Activated CD8-positive, alpha-beta memory T cell treated with anti-CD3 and anti-CD28 coated beads, Interleukin-2, amount 50 U/mL, for 48 hours (primary cell): ENCODE results near the gene PHPT1.
"Not testable (repeated sequence)": the region's sequence is repeated elsewhere in the genome, so short reads cannot be mapped to it uniquely, and the experiment has no call there.

Experiments
- DNase-seq: peaks from one replicate; pipeline ENCODE4 v3.0.0-alpha.2; 2020

PHPT1 gene

DNA sequence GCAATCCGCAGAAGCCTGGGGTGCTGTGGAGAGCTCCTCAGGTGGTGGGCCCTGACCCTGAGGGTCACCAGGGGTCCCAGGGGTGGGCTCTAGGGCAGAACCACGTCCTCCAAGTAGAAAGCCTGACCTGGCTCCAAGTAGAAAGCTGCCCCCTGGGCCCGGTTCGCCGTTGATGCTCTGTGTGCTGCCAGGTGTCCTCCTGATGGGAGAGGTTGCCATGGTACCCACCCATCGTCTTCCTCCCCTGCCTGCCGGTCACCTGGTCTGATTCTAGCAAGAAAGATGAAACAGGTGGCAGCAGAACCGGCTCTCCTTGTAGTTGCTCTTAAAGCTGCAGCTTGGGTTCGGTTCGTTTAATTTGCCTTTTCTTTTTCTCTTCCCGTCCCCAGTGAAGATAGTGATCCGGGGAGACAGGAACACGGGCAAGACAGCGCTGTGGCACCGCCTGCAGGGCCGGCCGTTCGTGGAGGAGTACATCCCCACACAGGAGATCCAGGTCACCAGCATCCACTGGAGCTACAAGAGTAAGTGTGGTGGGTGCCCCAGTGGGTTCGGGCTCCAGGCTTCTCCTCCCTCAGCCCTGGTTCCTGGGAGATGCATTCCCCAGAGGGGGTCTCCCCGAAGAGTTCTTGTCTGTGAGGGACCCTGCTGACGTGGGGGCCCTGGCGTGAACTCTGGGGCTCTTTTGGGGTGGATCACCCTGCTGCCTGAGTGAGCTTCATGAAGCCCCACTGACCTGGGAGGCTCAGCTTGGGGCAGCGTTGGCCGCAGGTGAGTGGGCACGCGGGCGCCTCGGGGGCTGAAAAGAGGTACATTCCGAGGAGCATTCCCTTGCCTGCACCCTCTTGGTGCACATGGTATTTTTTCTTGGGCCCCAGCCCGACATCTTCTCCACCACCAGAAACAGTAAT is 25.8 kb upstream of the PHPT1 start:
- no peak for DNase-seq

DNA sequence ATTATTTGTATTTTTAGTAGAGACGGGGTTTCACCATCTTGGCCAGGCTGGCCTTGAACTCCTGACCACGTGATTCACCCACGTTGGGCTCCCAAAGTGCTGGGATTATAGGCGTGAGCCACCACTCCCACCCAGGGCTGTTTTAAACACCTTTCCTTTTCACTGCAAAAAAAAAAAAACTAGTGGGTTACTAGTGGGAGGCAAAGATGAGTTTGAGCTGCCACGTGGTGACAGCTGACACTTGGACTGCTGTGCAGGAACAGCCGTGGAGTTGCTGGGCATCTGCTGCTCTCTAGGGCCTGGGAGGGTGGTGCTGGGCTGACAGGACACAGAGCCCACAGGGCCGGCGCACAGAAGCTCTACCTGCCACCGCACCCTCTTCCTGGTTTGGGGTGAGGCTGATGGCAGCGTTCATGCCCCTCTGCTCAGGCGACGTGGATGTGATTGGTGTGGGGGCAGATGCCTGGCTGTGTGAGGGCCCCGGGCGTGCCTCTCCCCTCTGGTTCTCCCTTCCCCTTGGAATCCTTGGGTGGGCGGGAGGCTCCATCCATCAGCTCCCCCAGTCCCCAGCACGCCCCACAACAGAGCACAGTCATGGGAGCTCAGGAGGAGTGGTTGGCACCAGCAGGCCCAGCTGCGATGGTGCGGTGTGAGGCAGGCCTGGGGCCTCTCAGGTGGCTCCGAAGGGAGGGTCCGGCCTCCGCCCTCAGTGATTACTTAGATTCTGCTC is 24.5 kb upstream of the PHPT1 start:
- DNase-seq, result no peak

DNA sequence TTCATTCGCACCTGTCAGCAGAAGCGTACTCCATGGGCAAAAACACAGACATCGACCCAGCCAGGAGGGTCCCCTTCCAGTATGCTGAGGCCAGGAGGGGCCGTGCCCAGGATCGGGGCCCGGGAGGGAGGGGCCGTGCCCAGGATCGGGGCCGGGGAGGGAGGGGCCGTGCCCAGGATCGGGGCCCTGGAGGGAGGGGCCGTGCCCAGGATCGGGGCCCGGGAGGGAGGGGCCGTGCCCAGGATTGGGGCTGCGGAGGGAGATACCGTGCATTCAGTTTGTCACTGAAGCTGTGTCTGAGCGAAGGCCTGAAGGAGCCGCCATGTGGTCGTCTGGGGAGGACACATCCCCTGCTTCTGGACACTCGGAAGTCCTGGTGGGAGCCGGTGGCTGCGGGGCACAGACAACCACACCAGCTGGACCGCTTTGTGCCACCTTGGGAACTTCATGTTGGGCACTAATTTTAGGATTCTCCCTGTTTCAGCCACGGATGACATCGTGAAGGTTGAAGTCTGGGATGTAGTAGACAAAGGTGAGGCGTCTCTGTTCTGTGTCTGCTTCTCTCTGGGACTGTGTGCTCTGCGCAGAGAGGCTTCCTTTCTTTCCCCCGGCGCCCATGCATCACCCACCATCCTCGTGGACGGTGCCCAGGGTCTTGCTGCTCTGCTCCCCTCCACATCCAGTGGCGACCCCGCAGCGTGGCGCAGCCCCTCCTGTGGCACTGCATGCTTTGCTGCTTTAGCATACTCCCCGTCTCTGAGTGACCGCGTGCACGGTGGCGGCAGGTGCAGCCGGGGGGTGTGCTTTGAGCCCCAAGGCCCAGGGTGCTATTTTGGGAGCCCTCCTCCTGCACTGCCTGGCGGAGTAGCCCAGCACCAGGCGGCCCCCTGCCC is 23.7 kb upstream of the PHPT1 start:
- DNase-seq, result no peak

DNA sequence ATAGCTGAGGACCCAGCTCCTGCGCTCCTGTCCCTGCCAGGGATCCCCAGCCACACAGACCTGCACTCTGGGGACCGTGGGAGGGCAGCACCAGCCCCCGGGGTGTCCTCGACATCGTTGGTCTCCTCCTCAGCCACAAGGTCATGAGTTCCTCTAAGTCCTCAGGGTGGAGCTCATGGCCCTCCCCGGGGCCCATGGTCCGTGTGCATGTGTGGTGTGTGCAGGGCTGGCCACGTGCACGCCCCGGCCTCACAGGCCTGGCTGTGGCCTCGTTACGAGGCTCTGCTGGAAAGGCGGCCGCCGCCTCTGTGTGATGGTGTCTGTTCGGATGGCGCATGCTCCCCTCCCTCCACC is 23.0 kb upstream of the PHPT1 start:
- DNase-seq, result no peak

DNA sequence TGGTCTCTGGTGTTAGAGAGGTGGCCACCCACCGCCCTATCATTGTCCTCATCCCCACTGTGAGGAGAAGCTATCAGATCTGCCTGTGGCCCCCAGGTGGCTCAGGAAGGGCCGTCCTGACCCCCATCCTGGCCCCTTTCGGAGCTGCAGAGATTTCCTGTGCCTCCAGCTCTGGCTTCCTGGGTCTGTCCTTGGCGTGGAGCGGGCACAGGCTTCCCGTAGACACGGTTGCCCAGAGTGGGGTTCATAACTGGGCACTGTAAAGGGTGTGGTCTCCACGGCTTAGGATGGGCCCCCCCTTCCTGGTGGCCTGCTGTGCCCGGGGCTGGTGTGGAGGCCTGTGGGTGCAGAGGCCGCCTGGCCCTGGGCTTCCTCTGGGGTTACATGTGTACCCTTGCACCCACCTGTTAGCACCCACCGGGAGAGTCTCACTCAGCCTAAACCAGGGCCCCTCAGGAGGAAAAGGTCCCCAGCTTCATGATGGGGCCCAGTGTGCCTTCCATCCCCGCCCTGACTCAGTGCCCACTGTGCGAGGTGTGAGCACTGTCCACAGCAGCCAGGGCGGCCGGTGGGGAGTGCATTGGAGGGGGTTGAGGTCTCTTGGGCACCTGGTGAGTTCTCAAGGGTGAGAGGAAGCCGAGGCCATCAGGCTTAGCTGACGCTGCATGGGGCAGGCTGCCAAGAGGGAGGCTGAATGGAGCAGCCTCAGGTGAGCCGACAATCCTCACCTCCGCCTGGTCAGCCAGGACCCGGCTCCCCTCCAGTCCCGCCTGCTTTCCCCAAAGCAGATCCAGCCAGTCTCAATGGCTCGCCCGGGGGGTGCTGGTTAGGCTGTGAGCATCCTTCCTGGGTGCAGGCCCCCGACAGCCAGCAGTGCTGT is 22.3 kb upstream of the PHPT1 start:
- DNase-seq, result no peak

DNA sequence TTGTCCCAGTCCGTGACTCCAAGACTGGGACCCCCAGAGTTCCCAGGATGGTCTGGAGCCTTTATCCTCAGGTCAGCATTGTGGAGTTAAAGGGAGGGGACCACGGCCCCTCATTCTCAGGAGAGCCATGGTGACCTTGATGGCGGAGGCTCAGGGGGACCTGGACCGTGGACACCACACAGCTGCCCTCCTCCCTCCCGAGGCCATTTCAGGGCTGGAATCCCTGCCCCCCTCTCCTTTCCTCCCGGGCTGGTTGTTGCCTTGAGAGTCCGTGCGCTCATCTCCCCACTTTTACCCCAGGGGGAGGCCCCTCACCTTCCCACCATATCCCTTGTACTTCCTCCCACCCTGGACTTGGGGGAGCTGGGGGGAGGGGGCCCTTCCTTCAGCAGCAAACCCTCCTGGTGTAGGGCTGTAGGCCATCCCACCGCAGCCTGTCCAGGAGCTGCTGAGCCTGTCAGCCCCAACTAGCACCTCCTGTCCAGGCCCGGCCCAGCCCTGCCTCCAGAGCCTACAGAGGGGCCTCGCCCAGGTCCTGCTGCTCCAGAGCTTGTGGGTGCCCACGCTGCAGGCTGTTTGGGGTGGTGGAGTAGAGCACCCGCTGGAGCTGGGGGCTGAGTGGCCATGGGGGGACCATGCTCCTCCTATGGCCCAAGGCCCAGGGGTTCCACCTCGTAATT is 21.3 kb upstream of the PHPT1 start:
- no peak for DNase-seq

DNA sequence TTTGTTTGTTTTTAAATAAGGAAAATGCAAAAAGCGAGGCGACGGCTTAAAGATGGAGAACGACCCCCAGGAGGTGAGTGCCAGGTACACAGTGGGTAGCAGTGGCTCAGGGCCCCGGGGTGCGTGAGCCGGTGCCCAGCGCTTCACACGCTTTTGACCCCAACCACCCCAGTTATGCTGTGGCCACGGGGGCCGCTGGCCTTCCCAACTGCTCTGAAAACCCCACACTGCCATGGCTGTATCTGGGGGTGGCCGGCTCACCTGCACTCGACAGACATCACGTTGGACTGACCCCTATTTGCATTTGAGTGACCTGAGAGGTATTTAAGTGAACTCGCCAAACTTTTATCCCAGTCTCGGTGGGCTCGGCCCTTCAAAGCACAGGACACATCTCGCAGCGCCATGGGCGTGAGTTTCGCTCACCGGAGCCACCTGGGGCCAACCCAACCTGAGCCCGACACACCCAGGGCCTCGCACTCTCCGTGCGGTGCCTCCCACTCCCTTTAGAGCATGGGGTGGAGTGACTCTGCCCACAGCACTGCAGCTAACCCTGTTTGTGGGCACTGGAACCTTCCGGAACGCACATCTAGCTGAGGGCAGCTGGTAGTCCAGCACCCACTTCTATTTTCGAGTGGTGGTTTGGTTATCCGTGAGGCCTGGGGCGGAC is 20.6 kb upstream of the PHPT1 start:
- no peak for DNase-seq

DNA sequence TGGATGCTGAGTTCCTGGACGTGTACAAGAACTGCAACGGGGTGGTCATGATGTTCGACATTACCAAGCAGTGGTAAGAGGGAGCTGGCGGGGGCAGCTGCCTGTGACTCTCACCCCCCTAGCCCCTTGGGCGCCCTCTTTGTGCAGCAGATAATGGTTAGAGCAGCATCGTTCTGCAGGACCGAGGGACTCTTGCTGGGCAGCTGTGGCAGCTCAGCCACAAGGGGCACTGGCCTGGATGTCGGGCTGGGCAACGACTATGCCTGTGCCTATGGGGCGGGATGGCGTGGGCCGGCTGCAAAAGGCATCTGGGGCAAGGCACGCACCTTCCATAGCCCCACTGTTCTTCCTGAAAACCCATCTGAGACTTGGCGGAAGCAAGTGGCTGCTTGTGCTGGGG is 19.8 kb upstream of the PHPT1 start:
- DNase-seq, result no peak

DNA sequence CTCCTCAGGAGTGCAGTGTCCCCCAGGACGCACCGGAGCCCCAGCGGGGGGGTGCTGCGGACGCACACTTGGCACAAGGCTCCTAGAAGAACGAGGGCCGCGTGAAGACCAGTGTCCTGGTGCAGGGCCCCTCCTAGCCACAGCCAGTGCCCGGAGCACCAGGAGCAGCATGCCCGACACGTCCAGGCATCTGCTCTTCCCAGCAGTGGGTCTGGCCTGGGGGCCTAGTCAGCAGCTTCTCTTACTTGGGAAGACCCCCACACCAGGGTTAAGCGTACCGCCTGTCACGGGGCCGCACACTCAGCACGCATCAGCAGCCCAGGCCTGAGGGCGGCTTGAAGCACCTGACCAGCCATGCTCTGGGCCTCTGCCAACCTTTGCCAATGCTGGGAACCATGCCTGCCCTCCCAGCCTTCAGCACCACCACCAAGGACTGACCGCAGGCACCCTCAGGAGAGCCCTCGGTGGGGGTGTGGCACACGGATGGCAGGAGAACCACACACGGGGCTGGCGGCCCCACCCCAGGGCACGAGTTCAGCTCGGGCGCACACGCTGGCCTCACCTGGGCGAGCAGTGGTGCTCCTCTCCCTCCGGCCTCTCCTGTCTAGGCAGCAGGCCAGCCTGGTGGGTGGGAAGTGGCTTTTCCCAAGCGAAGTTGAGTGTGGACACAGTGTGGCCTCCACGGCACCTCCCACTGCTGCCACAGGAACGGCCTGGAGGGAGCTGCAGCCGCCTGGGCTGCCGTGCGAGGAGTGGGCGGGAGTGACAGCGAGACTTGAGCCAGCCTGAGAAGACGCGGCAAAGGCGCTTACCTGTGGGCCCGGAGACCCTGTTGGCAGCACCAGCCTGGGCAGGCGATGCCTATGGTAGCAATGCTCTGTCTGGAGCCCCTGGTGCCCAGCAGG is 19.0 kb upstream of the PHPT1 start:
- no peak for DNase-seq

DNA sequence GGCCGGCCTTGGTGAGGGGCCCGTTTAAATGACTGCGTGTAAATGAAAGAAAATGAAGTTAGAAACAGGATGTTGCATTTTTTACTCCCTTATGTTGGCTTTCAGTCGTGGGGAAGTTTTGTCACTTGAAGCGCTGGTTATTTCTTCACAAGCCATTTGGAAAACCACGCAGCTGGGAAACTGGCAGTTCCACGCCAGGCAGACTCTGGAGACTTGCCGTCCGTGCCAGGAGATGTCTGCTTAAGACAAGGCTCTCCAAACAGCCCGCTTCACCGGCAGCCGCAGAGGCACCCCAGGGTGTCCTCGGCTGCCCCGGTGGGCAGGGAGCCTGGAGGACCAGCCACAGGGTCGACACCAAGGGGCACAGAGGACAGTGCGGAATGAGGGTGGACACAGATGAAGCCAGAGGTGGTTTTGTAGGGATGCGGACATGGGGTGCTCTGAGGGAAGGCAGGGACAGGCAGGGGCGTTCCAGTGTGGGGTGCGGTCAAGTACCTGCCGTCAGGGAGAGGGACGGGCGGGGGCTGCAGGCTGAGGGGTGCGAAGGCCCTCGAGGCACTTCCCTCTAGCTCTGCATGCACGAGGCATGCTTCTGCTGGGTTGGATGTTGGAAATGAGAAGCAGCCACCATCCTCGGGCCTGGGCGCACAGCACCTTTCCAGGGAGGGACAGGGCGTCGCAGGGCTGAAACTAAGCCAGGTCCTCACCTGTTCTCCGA is 18.0 kb upstream of the PHPT1 start:
- DNase-seq, result no peak

DNA sequence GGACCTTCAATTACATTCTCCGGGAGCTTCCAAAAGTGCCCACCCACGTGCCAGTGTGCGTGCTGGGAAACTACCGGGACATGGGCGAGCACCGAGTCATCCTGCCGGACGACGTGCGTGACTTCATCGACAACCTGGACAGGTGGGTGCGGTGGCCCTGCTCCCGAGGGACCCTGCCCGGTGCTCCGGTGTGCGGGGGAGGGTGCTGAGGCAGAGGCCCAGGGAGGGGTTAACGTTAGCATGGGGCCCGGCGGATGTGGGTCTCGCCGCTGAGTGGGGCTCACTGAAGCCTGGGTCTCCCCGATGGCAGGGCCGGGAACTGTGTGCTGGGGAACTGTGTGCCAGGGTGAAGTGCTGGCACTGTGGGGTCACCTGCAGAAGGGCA is 17.5 kb upstream of the PHPT1 start:
- DNase-seq, result no peak

DNA sequence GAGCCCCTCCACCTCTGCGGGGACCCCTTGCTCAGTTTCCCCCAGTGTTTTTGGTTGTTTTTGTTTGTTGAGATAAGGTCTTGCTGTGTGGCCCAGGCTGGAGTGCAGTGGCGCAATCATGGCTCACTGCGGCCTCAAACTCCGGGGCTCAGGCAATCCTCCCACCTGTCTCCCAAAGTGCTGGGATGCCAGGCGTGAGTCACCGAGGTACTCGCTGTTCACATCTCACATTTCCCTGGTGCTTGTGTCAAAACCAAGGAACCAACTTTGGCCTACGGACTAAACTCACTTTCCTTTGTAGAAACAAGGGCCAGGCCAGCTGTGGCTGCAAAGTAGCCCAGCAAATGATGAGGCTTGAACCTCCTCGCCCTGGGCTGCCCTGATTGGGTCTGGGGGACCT is 16.6 kb upstream of the PHPT1 start:
- DNase-seq, result no peak

DNA sequence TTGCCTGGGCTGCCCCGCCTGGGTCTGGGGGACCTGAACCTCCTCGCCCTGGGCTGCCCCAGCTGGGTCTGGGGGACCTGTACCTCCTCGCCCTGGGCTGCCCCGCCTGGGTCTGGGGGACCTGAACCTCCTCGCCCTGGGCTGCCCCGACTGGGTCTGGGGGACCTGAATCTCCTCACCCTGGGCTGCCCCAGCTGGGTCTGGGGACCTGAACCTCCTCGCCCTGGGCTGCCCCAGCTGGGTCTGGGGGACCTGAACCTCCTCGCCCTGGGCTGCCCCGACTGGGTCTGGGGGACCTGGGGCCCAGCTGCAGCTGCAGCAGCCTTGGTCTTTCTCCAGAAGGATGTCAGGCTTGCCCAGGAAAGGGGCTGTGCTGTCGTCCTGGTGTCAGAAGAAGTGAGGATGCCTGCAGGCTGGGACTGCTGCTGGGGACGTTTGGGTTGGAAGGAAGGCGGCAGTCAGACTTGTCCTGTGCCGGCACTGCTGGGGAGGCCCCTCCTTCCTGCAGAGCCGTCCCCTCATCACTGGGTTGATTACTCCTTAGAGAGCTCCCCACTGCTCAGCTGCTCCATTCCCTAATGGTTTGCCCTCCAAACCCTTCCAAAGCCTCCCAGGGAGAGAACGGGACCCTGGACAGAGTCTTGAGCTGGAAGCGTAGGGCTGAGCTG is 15.7 kb upstream of the PHPT1 start:
- DNase-seq, result not testable (repeated sequence)

DNA sequence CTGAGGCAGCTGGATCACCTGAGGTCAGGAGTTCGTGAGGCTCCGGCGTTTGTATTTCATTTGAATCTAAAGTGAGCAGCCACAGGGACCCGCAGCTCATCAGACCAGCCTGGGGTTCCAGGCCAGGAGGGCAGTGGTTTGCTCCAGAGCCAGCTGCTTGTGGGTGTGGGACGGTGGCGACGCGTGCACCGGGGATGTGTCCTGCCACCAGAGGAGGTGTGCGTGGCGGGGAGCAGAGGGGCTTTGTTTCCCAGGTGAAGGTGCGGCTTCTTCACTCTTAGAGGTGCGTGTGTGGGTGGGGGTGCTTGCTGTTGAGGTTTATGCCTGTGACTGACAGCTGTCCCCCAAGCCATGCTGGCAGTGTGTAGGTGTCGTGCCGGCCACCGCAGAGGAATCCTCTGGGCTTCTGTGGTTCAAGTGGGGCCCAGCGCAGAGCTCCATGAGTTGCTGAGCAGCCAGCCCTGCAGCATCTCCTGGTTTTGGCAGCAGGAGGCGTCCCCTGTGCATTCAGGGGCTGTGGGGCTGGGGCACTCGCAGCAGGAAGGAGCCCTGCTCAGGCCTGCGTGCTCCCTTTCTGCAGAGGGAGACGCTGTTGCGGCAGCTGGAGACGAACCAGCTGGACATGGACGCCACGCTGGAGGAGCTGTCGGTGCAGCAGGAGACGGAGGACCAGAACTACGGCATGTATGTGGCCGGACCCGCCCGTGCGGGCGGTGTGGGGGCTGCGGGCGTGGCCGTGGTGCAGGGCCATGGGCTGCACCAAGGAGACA is 13.9 kb upstream of the PHPT1 start:
- no peak for DNase-seq

DNA sequence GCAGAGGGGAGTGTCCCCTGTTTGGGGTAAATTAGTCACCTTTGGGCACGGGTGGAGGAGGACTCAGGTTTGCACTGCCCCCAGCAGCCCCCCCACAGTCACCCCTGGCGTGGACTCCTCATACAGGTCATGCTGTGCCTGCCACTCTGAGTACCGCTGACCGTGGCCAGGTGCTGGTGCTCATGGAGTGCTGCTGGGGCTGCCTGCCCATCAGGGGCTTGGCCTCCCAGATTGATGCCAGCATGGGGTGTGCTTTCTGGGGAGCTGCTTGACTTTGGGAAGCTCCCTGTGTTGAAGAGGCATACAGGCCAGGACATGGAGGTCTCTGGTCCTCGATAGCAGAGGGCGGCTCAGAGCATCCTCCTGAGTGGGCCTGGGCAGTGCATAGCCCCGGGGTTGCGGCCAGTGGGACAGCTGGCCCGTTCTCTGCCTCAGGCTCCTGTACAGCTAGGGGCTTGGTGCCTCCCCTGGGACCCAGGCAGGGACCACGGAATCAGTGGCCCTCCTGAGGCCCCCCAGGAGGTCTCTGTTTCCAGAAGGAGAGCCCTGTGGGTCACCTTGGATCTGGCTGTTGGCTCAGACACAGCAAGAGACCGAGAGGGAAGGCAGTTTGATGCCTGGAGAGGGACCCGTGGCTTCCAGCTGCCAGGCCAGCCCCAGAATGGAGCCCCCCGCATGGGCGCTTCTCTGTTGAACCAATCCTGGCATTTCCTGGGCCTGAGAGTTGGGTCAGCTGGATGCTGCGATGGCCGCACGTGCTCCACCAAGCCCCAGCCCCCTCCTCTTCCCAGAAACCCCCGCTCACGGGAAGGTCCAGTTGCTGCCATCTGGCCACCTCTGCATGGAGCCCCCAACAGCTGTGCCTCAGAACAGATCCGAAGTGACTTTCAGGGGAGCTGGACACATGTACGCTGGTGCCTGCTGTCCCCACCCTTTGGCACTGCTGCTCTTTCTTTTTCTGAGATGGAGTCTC is 13.0 kb upstream of the PHPT1 start:
- no peak for DNase-seq

DNA sequence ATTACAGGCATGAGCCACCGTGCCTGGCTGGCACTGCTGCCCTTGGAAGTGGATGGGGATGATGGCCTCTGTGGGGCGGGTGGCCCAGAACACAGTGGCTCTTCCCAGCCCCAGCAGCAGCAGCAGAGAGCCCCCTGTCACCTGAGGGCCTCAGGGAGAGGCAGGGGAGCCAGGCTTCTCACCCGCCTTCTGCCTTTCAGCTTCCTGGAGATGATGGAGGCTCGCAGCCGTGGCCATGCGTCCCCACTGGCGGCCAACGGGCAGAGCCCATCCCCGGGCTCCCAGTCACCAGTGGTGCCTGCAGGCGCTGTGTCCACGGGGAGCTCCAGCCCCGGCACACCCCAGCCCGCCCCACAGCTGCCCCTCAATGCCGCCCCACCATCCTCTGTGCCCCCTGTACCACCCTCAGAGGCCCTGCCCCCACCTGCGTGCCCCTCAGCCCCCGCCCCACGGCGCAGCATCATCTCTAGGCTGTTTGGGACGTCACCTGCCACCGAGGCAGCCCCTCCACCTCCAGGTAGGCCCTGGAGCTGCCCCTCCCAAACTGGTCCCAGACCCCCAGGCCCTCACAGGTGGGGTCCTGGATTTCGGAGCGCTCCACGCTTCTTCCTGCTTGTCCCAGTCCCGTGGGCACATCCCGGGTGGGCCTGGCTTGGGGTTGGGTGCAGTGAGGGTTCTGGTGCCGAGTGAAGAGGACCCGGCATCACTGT is 11.9 kb upstream of the PHPT1 start:
- no peak for DNase-seq
